ENCODE measurements around the gene LZTS3. TPM values are rescaled to one million over a fixed set of nuclear protein-coding genes. Genes with fewer than 3 reads are reported as not detected.
A peak's percentile ranks its signal among the peaks of the same experiment; 100 is the strongest.
"Not testable (repeated sequence)": the region's sequence is repeated elsewhere in the genome, so short reads cannot be mapped to it uniquely, and the experiment has no call there.

LZTS3 gene
- total RNA-seq, 4 donors from 2014 or later = 8.3 to 20.0 (median 15.3) TPM

- H3K36me3 ChIP-seq = peaks cover 13 to 56% (median 43%) of the 10 kb centered on the region in 4 donors
- WGBS = 94% methylated on average over 1 of the region's 1 CpG
Observed at GRCh38 chr20:3123542-3123941, 49.8 kb downstream of the LZTS3 start.

GRCh38 chr20:3121955-3122610 lies 51.3 kb downstream of the LZTS3 start:
- DNase-seq (ENCODE audit: extremely low spot score) = no peak
- TF ChIP-seq POLR2AphosphoS5 (IDR thresholded peaks at IDR 0.05) (no peak), EP300 (IDR thresholded peaks at IDR 0.05) (no peak), POLR2A (IDR thresholded peaks at IDR 0.05; ENCODE audit: low read depth) (no peak)
- no peak overlapping the region for H3K27ac ChIP-seq (replicated peaks in 1 of 4)
- H3K36me3 ChIP-seq = peaks cover 13 to 56% (median 43%) of the 10 kb centered on the region in 4 donors
- intact Hi-C loops (cut with DNase I) = no loop called here
- WGBS = 100% methylated on average over 5 of the region's 12 CpGs
- H3K4me3 ChIP-seq = no peak overlapping the region
- no peaks in the 10 kb centered on the region for H3K9me3 ChIP-seq
- H3K27me3 ChIP-seq = no peaks in the 10 kb centered on the region
- H3K4me1 ChIP-seq = peaks cover 6 to 18% (median 10%) of the 10 kb centered on the region in 4 donors

More at GRCh38 chr20:3123542-3123941, 49.8 kb downstream of the LZTS3 start:
- TF ChIP-seq POLR2AphosphoS5 (IDR thresholded peaks at IDR 0.05) = no peak
- no peak overlapping the region for H3K4me3 ChIP-seq
- no peaks in the 10 kb centered on the region for H3K27me3 ChIP-seq
- H3K27ac ChIP-seq (replicated peaks in 1 of 4) = no peak overlapping the region
- peaks cover 0 to 22% (median 7%) of the 10 kb centered on the region in 4 donors for H3K4me1 ChIP-seq
- no peaks in the 10 kb centered on the region for H3K9me3 ChIP-seq
- intact Hi-C loops (cut with DNase I) = no loop called here
- no peak for DNase-seq (ENCODE audit: extremely low spot score)

GRCh38 chr20:3121271-3121911 lies 52.0 kb downstream of the LZTS3 start:
- WGBS = 79% methylated on average over 7 of the region's 11 CpGs
- Histone ChIP-seq H3K9me3 (no peaks in the 10 kb centered on the region), H3K4me3 (no peak overlapping the region), H3K36me3 (peaks cover 13 to 56% (median 43%) of the 10 kb centered on the region in 4 donors), H3K27ac (replicated peaks in 1 of 4) (no peak overlapping the region), H3K27me3 (no peaks in the 10 kb centered on the region), H3K4me1 (peaks cover 6 to 14% (median 10%) of the 10 kb centered on the region in 4 donors)
- no peak for DNase-seq (ENCODE audit: extremely low spot score)
- no peak for TF ChIP-seq CTCF (IDR thresholded peaks at IDR 0.05)
- TF ChIP-seq EP300 (IDR thresholded peaks at IDR 0.05) = no peak
- TF ChIP-seq POLR2A (IDR thresholded peaks at IDR 0.05; ENCODE audit: low read depth) = no peak
- TF ChIP-seq POLR2AphosphoS5 (IDR thresholded peaks at IDR 0.05) = no peak
- intact Hi-C loops (cut with DNase I) = no loop called here

GRCh38 chr20:3119044-3119443 lies 54.3 kb downstream of the LZTS3 start:
- 76% methylated on average over 5 of the region's 5 CpGs for WGBS
- no peaks in the 10 kb centered on the region for H3K9me3 ChIP-seq
- DNase-seq (ENCODE audit: extremely low spot score) = no peak
- H3K4me3 ChIP-seq = no peak overlapping the region
- intact Hi-C loops (cut with DNase I) = no loop called here
- H3K27me3 ChIP-seq = no peaks in the 10 kb centered on the region
- TF ChIP-seq CTCF (IDR thresholded peaks at IDR 0.05) (no peak), POLR2A (IDR thresholded peaks at IDR 0.05; ENCODE audit: low read depth) (no peak), EP300 (IDR thresholded peaks at IDR 0.05) (no peak), POLR2AphosphoS5 (IDR thresholded peaks at IDR 0.05) (no peak)
- H3K36me3 ChIP-seq = peaks cover 13 to 49% (median 40%) of the 10 kb centered on the region in 4 donors
- no peak overlapping the region for H3K27ac ChIP-seq (replicated peaks in 1 of 4)
- H3K4me1 ChIP-seq = peaks cover 6 to 27% (median 15%) of the 10 kb centered on the region in 4 donors

- H3K9me3 ChIP-seq; DNase-seq (ENCODE audit: extremely low spot score); H3K27me3 ChIP-seq; intact Hi-C loops (cut with DNase I): not testable (repeated sequence)
- Histone ChIP-seq H3K36me3 (peaks cover 13 to 58% (median 41%) of the 10 kb centered on the region in 4 donors), H3K4me3 (peak overlapping the region in 1 of 4 donors; percentile 12), H3K27ac (replicated peaks in 1 of 4) (peak overlapping the region in 3 of 4 donors; percentile 22 to 48 (median 34)), H3K4me1 (peaks cover 6 to 27% (median 15%) of the 10 kb centered on the region in 4 donors)
- 75% methylated on average over 14 of the region's 14 CpGs for WGBS
- TF ChIP-seq CTCF (IDR thresholded peaks at IDR 0.05) (peak; percentile 38 to 61 (median 45)), POLR2AphosphoS5 (IDR thresholded peaks at IDR 0.05) (peak in 1 of 2 donors; percentile 47)
Observed at GRCh38 chr20:3117839-3118379, 55.4 kb downstream of the LZTS3 start.
